Activated gamma-delta T cell treated with Interleukin-2 at 50 U/mL for 16 hours (primary cell): Measurements from ENCODE around the gene NDST1.
A peak's percentile ranks its signal among the peaks of the same experiment; 100 is the strongest.

Experiments used
- DNase-seq: peaks from one replicate; pipeline ENCODE4 v3.0.0-alpha.2; 2020

NDST1 gene

GRCh38 chr5:150525781-150526180, 17.9 kb downstream of the NDST1 start:
- DNase-seq: no peak

- DNase-seq: no peak
Measured at GRCh38 chr5:150527038-150527437, 19.1 kb downstream of the NDST1 start.

GRCh38 chr5:150527808-150528207, 19.9 kb downstream of the NDST1 start:
- DNase-seq: no peak

- DNase-seq: no peak
Measured at GRCh38 chr5:150528924-150529546, 21.1 kb downstream of the NDST1 start.

GRCh38 chr5:150529555-150529954, 21.6 kb downstream of the NDST1 start:
- no peak for DNase-seq

GRCh38 chr5:150530423-150530822, 22.5 kb downstream of the NDST1 start:
- DNase-seq: no peak

- DNase-seq: no peak
Measured at GRCh38 chr5:150530951-150531588, 23.1 kb downstream of the NDST1 start.

- no peak for DNase-seq
Measured at GRCh38 chr5:150531686-150532085, 23.8 kb downstream of the NDST1 start.

- DNase-seq: no peak
Measured at GRCh38 chr5:150532151-150532550, 24.2 kb downstream of the NDST1 start.

- DNase-seq: no peak
Measured at GRCh38 chr5:150532996-150533395, 25.1 kb downstream of the NDST1 start.

- DNase-seq: no peak
Measured at GRCh38 chr5:150534811-150535210, 26.9 kb downstream of the NDST1 start.

GRCh38 chr5:150535611-150536010, 27.7 kb downstream of the NDST1 start:
- no peak for DNase-seq

GRCh38 chr5:150538007-150538917, 30.3 kb downstream of the NDST1 start:
- DNase-seq: no peak

GRCh38 chr5:150539206-150539605, 31.3 kb downstream of the NDST1 start:
- no peak for DNase-seq

GRCh38 chr5:150540042-150540441, 32.1 kb downstream of the NDST1 start:
- no peak for DNase-seq

- no peak for DNase-seq
Measured at GRCh38 chr5:150540615-150541396, 32.9 kb downstream of the NDST1 start.

- DNase-seq: no peak
Measured at GRCh38 chr5:150541397-150541675, 33.4 kb downstream of the NDST1 start.

- DNase-seq: no peak
Measured at GRCh38 chr5:150541895-150542294, 34.0 kb downstream of the NDST1 start.

GRCh38 chr5:150542933-150543445, 35.1 kb downstream of the NDST1 start:
- DNase-seq: no peak

- DNase-seq: peak; percentile 46
Measured at GRCh38 chr5:150544611-150545219, 36.8 kb downstream of the NDST1 start.

GRCh38 chr5:150545246-150545645, 37.3 kb downstream of the NDST1 start:
- DNase-seq: no peak

- DNase-seq: no peak
Measured at GRCh38 chr5:150548123-150548522, 40.2 kb downstream of the NDST1 start.

GRCh38 chr5:150549735-150550134, 41.8 kb downstream of the NDST1 start:
- no peak for DNase-seq
